Renal pelvis (tissue), 4 donors: ENCODE data around the gene ZBED2. TPM values are rescaled to one million over a fixed set of nuclear protein-coding genes. Genes with fewer than 3 reads are reported as not detected.
"Not testable (repeated sequence)": the region's sequence is repeated elsewhere in the genome, so short reads cannot be mapped to it uniquely, and the experiment has no call there.

Source experiments
- DNase-seq: peaks from one replicate; pipeline ENCODE4 v3.0.0-alpha.2; 2013
- polyA plus RNA-seq, 3 donors: library from polyadenylated mRNA; unstranded; fragments of 120-200 nt; gene quantifications; one replicate each; pipeline ENCODE4 v1.2.1, GENCODE V29; 2013; ENCODE audit not compliant: insufficient read length in 3 of 3

ZBED2 gene
- polyA plus RNA-seq, 3 donors, result 0.16 to 0.42 (median 0.26) TPM

DNA sequence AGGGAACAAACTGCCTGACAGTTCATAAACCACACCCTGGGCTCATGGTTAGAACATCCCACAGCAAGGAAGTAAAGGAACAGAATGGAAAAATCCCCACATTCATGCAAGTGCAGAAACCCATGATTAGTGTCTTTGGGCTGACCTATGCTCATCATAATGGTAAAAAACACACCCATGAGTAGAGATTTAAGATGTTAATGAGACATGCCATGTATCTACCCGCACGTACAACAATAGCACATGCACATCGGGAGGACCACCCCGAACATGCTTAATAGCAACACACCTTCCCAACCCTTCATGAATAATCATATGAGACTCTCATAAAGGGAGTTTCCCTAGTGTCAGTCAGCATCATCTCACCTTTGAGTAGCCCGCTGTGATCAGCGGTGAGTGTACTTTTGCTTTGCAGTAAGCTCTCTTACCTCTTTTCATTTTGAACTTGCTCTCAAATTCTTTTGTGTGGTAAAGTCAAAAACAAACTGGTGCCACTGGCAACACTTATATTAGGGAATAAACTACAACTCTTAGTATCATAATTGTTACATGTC lies 23.2 kb downstream of the ZBED2 start:
- DNase-seq, result no peak

DNA sequence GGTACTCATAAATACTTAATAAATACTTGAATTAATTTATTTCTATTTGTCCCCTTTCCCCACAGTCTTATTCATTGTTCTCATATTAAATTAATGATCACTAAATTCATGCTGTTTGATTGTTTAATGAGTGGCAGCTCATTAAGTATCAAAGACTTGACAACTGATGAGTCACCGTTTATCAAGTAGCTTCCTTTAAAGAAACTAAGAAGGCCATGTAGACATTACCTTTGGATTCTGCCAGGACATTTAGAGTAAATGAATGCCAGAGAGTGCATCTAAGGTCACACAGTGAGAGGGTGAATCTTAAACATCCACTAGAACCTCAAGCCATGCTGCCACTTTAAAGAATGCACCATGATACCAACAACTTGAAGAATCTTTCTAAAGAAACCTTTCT lies 23.9 kb downstream of the ZBED2 start:
- DNase-seq, result no peak

DNA sequence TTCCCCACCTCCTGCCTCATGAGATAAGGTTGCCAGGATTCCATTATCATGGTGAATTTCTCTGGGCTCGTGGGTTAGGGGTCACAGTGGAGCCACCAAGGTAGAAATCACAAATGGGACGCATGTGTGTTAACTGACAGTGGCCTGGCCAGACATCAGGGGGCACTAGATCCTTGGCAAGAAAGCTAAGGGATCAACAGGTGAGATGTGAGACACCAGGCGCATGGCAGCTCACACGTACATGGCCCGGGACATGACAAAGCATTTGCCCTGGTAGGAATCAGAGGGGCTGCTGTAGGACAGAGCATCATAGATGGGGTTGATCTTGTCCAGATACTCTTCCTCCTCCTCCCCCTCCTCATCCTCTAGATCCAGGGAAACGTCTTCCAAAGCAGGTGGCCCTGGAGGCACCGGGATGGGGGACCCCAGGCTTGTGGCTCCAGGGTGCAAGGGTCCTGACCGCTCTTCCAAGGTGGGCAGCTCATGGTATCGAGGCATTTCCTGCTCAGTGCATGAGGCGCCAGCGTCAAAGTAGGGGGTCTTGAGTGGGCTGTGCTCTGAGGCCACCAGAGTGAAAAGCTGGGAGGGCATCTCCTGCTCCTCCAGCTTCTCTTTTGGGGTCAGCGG lies 24.6 kb downstream of the ZBED2 start:
- no peak for DNase-seq

DNA sequence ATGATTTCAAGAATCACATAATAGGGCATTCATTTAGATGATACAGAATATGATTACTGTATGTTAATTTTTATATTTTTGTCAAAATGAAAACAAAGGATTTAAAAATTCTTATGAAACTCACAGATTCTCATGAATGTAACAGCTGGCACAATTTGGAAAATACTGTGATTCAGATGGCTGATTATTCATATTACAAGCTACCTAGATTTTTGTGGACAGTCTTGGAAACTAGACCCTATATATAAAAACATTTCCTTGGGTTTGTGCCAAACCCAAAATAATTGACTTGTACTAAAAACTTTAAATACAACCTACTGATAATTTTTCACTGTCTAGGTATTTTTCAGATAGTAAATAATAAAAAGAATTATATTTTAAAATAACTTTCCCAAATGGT lies 26.2 kb downstream of the ZBED2 start:
- no peak for DNase-seq

DNA sequence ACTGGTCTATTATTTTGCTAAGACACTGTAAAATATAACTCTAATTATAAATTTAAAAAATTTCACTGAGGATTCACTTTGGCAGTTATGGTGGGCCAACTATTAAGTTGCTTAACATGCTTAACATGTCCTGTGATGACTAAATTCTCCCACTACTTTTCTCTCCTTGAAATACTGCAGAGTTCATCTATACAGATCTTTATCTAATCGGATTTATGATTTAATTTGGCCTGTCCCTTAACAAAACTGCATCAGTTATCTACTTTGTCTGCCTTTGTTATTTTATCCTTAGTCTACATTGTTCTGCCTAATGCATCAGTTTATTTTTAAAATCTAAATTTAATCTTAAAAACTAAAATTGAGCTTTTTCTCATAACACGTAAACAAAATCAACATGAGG lies 26.8 kb downstream of the ZBED2 start:
- no peak for DNase-seq

DNA sequence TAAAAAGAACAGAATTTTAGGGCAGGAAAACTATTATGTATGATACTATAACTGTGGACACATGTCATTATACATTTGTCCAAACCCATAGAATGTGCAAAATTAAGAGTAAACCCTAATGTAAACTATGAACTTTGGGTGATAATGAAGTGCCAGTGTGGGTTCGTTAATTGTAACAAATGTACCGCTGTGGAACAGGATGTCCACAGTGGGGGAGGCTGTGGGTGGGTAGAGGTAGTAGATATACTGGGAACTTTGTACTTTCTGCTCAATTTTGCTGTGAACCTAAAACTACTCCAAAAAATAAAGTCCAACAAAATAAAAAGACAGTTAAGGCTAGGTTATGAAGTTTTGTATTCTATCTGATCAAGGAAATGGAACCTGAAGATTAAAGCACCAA lies 28.3 kb downstream of the ZBED2 start:
- no peak for DNase-seq

DNA sequence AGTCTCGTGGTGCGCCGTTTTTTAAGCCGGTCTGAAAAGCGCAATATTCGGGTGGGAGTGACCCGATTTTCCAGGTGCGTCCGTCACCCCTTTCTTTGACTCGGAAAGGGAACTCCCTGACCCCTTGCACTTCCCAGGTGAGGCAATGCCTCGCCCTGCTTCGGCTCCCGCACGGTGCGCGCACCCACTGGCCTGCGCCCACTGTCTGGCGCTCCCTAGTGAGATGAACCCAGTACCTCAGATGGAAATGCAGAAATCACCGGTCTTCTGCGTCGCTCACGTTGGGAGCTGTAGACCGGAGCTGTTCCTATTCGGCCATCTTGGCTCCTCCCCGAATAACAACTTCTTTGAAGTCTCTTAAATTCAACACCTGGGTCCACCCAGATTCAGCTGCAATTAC lies 33.2 kb downstream of the ZBED2 start:
- not testable (repeated sequence) for DNase-seq

DNA sequence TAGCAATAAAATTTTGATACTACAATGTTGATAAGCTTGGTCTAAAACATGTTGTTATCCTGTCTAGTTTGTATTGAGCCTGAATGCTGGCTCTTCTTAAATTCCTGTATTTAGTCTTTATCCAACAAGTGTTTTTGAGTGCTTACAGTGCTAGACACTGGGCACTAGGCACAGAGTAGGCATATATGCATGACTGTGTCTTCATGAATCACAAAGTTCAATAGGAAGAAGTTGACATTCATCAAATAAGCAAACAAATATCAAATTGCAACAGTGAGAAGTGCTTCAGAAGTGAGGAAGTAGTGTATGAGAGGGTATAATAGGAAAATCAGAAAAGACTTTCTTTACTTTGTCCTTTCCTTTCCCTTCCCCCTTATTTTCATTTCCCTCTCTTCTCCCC lies 46.4 kb downstream of the ZBED2 start:
- DNase-seq, result no peak

DNA sequence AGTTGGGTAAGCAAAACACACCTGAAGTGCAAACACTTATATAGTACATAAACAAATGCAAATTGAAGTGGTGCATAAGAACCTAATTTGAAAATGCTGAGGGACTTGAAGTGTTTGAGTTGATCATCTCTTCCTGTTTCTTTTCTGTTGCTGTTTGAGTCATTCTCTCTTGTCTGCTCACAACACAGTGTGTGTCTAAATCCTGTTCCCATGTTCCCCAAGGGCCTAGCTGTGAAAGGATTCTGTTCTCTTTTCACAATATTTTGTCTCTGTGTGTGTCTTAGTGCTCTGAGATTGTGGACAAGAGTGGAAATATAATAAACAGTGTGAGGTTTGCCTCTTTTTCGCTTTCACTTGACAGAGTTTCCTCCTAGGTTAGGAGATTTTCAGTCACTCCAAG lies 47.1 kb downstream of the ZBED2 start:
- no peak for DNase-seq

DNA sequence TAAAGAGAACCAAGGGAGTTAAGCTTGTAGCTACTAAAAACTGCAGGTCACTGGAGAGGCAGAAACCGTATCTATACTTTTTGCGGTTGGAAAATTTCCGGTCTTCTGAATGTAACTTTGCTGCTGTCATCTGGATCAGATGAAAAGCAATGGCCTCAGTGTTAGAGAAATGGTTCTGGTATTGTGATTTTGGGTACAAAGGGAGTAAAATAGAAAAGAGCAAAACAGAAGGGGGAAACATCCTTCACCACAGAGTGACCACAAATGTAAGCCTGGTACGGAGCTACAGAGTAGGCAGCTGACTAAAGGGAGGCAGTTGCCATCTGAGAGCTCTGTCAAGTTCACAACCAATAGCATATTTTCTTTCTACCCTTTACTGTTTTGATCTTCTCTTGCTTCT lies 47.5 kb downstream of the ZBED2 start:
- DNase-seq, result no peak

DNA sequence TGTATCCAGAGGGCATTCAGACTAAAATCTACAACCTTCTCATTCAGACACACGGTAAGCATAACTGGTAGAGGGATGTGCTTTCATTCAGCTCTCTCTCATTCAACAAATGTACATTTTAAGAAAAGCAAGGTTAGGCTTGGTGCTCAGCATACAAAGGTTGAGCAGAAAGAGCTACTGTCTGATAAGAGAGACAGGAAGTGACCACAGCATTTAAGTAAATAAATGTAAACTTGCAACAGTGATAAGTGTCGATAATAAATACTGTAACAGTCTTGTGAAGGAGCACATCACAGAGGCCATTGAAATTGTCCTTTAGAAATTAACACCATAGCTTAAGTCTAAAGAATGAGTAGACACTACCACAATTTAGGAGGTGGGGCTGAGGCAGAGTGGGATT lies 49.8 kb downstream of the ZBED2 start:
- no peak for DNase-seq

Other genes with a start within 250 kb of the ZBED2 start
- 1 to 10 TPM; 1.4 to 2.3 (median 1.9) TPM for gene CD96, start 53.1 kb downstream of the ZBED2 start, polyA plus RNA-seq
- gene PLCXD2, start 79.3 kb upstream of the ZBED2 start, polyA plus RNA-seq, result 10 to 100 TPM; 10.8 to 17.5 (median 14.2) TPM